PFSK-1 (cell line): Measurements from ENCODE around the gene SCAMP2.

Experiments used
- POLR2AphosphoS5 ChIP-seq: IDR thresholded peaks from 2 replicates; pipeline ENCODE4 v1.6.1; 2012; ENCODE audit warnings: low read depth, mild to moderate bottlenecking, control low read depth, low read length, moderate library complexity
- REST ChIP-seq, 2 experiments: IDR thresholded peaks; 2 replicates each; pipeline versions ENCODE4 v1.6.1 to v1.8.0; 2011 to 2012; ENCODE audit warnings: low read depth in 2 of 2, low read length in 2 of 2, control low read depth in 1 of 2, inconsistent platforms in 1 of 2, mild to moderate bottlenecking in 1 of 2, moderate library complexity in 1 of 2; ENCODE audit not compliant: insufficient read depth in 1 of 2

- TF ChIP-seq REST (IDR thresholded peaks at IDR 0.05; ENCODE audit: insufficient read depth in 1 of 2, low read depth in 2 of 2, low read length in 2 of 2), result no peak
- TF ChIP-seq POLR2AphosphoS5, result no peak
These were observed 25.7 kb downstream of the SCAMP2 start for GRCh38 chr15:74847432-74847831.
